ENCODE measurements around the gene ZCRB1. TPM values are rescaled to one million over a fixed set of nuclear protein-coding genes. Genes with fewer than 3 reads are reported as not detected.

Gene ZCRB1
- polyA plus RNA-seq, 2 of the 4 experiments (the other 2 are of a cell fraction), result 62.7 to 93.0 TPM

DNA sequence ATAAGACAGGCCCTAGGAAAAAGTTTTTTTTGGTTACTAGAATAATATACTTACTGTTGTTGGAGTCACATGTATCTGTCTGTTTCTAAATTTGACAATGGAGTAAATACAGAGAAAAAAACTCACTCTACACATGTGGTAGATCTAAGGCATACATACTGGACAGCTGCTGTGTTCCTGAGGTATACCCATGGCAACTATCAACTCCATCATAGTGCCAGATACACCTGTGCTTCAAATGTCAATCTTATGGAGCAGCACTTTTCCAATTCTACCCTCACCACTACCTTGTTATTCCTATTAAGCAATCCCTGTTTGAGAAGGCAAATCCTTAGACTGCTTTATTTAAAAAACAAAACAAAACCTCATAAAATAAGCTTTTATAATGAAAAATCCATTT lies 3.3 kb downstream of the ZCRB1 start:
- CTCF ChIA-PET, result no interaction called here

DNA sequence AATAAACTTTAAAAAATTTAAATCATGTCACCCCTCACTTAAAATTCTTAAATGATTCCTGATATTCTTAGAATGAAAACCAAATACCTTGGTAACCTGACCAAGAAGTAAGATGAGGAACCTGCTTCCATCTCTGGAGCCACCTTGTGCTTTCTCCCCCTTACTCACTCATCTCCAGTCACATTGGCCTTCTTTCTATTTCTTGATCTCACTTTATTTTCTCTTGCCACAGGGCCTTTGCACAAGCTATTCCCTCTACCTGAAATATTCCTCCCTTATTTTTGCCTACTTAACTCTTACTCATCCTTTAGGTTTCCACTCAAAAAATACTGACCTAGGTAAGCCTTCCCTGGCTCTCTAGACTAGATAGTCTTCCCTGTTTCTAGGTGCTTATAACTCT lies 5.1 kb downstream of the ZCRB1 start:
- no peak overlapping the region for H3K27ac ChIP-seq
- H3K4me1 ChIP-seq, result peaks cover 8% of the 10 kb centered on the region; the same call in 2 of the 3 replicates
- no peak for ATAC-seq
- CTCF ChIA-PET, result interaction anchor here (1.7 kb wide), 1 partner anchor 12 kb away, joined by 3 read pairs; no protein-coding TSS in a partner anchor
- POLR2A ChIA-PET, result no interaction called here
- no peak for DNase-seq (ENCODE audit: low read depth in 1 of 2, low spot score in 1 of 2)
- no peak overlapping the region for H3K4me3 ChIP-seq
- no peak overlapping the region for H3K4me2 ChIP-seq
- TF ChIP-seq RCOR1 (IDR thresholded peaks at IDR 0.05; ENCODE audit: low read depth, low read length) (no peak), RNF2 (IDR thresholded peaks at IDR 0.05; ENCODE audit: borderline replicate concordance, low read depth) (no peak), CHD4 (IDR thresholded peaks at IDR 0.05; ENCODE audit: borderline replicate concordance) (no peak), KDM5A (IDR thresholded peaks at IDR 0.05) (no peak), SREBF2 (IDR thresholded peaks at IDR 0.05) (no peak)
- TF ChIP-seq, protein P1, sequence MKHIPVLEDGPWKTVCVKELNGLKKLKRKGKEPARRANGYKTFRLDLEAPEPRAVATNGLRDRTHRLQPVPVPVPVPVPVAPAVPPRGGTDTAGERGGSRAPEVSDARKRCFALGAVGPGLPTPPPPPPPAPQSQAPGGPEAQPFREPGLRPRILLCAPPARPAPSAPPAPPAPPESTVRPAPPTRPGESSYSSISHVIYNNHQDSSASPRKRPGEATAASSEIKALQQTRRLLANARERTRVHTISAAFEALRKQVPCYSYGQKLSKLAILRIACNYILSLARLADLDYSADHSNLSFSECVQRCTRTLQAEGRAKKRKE (CRISPR knock-in tag; IDR thresholded peaks at IDR 0.05; ENCODE audit: low read depth), result no peak
- no peak for FAIRE-seq
- H3K9me3 ChIP-seq, result no peaks in the 10 kb centered on the region

More for the DNA sequence above, 3.3 kb downstream of the ZCRB1 start:
- FAIRE-seq, result no peak
- ATAC-seq, result no peak
- Histone ChIP-seq H3K9me3 (no peaks in the 10 kb centered on the region), H3K4me3 (no peak overlapping the region), H3K4me2 (no peak overlapping the region), H3K4me1 (peaks cover 14% of the 10 kb centered on the region), H3K27ac (no peak overlapping the region)
- POLR2A ChIA-PET, result no interaction called here
- DNase-seq (ENCODE audit: low read depth in 1 of 2, low spot score in 1 of 2), result no peak
- TF ChIP-seq GATA3 (IDR thresholded peaks at IDR 0.05; ENCODE audit: borderline replicate concordance) (no peak), TP53 (CRISPR knock-in tag; IDR thresholded peaks at IDR 0.05) (no peak)
- TF ChIP-seq, protein P2, sequence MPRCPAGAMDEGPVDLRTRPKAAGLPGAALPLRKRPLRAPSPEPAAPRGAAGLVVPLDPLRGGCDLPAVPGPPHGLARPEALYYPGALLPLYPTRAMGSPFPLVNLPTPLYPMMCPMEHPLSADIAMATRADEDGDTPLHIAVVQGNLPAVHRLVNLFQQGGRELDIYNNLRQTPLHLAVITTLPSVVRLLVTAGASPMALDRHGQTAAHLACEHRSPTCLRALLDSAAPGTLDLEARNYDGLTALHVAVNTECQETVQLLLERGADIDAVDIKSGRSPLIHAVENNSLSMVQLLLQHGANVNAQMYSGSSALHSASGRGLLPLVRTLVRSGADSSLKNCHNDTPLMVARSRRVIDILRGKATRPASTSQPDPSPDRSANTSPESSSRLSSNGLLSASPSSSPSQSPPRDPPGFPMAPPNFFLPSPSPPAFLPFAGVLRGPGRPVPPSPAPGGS (IDR thresholded peaks at IDR 0.05), result no peak

DNA sequence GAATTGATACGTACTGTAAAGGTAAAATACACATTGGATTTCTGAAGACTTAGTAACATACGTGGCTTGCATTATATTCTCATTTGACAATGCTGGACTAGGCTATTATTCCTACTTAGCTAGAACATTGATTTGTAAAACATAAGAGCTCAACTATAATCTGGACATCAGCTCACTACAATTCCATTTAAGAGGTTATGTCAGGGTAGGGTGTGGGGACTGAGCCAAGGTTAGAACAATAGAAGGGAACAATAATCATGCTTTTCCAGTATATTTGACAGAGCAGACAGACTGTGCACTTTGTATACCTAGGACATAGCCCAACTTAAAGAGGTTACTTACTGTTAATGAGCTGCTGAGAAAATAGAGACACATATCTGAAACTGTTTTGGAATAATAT lies 10.8 kb downstream of the ZCRB1 start:
- ChIA-PET POLR2A (no interaction called here), CTCF (no interaction called here)
- 91% methylated on average over 2 of the region's 2 CpGs for WGBS (ENCODE audit: missing lambda C conversion rate)
- FAIRE-seq, result no peak
- Histone ChIP-seq H3K9me3 (no peaks in the 10 kb centered on the region), H3K27ac (no peak overlapping the region), H3K4me1 (no peaks in the 10 kb centered on the region), H3K4me2 (no peak overlapping the region), H3K4me3 (no peak overlapping the region)
- ATAC-seq, result no peak
- TF ChIP-seq, protein P1 (CRISPR knock-in tag; IDR thresholded peaks at IDR 0.05; ENCODE audit: low read depth), result no peak
- TF ChIP-seq HOXA7 (CRISPR knock-in tag; IDR thresholded peaks at IDR 0.05), result no peak
- TF ChIP-seq EP300 (IDR thresholded peaks at IDR 0.05), result no peak
- TF ChIP-seq NPAS2 (CRISPR knock-in tag; IDR thresholded peaks at IDR 0.05; ENCODE audit: borderline replicate concordance), result no peak
- TF ChIP-seq, protein P3, sequence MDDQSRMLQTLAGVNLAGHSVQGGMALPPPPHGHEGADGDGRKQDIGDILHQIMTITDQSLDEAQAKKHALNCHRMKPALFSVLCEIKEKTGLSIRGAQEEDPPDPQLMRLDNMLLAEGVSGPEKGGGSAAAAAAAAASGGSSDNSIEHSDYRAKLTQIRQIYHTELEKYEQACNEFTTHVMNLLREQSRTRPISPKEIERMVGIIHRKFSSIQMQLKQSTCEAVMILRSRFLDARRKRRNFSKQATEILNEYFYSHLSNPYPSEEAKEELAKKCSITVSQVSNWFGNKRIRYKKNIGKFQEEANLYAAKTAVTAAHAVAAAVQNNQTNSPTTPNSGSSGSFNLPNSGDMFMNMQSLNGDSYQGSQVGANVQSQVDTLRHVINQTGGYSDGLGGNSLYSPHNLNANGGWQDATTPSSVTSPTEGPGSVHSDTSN (IDR thresholded peaks at IDR 0.05), result no peak
- no peak for TF ChIP-seq RCOR1 (IDR thresholded peaks at IDR 0.05; ENCODE audit: low read depth, low read length)
- TF ChIP-seq, protein P4, sequence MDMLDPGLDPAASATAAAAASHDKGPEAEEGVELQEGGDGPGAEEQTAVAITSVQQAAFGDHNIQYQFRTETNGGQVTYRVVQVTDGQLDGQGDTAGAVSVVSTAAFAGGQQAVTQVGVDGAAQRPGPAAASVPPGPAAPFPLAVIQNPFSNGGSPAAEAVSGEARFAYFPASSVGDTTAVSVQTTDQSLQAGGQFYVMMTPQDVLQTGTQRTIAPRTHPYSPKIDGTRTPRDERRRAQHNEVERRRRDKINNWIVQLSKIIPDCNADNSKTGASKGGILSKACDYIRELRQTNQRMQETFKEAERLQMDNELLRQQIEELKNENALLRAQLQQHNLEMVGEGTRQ (IDR thresholded peaks at IDR 0.05), result no peak
- TF ChIP-seq SREBF2 (IDR thresholded peaks at IDR 0.05), result no peak
- TF ChIP-seq POLR2A (IDR thresholded peaks at IDR 0.05; ENCODE audit: low read length), result no peak
- no peak for TF ChIP-seq JUNB (IDR thresholded peaks at IDR 0.05)
- TF ChIP-seq REST (IDR thresholded peaks at IDR 0.05), result no peak
- TF ChIP-seq NR3C1 (IDR thresholded peaks at IDR 0.05), result no peak
- TF ChIP-seq MYC (IDR thresholded peaks at IDR 0.05; ENCODE audit: borderline replicate concordance, low read length), result no peak
- TF ChIP-seq MAZ (IDR thresholded peaks at IDR 0.05; ENCODE audit: borderline replicate concordance, low read depth, low read length), result no peak
- no peak for TF ChIP-seq FOXS1 (CRISPR knock-in tag; IDR thresholded peaks at IDR 0.05)
- no peak for TF ChIP-seq KDM5A (IDR thresholded peaks at IDR 0.05)
- no peak for DNase-seq (ENCODE audit: low read depth in 1 of 2, low spot score in 1 of 2)

Data from A549 (cell line).